Fibroblast of pulmonary artery (primary cell): ENCODE data around the gene GLI3.

Source experiments
- DNase-seq: peaks from one replicate; pipeline ENCODE4 v3.0.0-alpha.2; 2010; ENCODE audit warnings: low read depth
- H3K4me3 ChIP-seq: replicated peaks from 2 replicates; pipeline ENCODE4 v1.5.1; 2011; ENCODE audit warnings: low read depth, mild to moderate bottlenecking, control low read depth, low read length, moderate library complexity
- TF ChIP-seq, protein P1 (sequence below): IDR thresholded peaks from 2 replicates; pipeline ENCODE4 v1.5.1; 2011; ENCODE audit warnings: mild to moderate bottlenecking, control low read depth, low read length, inconsistent platforms; ENCODE audit errors: missing control alignments

The GLI3 gene

DNA sequence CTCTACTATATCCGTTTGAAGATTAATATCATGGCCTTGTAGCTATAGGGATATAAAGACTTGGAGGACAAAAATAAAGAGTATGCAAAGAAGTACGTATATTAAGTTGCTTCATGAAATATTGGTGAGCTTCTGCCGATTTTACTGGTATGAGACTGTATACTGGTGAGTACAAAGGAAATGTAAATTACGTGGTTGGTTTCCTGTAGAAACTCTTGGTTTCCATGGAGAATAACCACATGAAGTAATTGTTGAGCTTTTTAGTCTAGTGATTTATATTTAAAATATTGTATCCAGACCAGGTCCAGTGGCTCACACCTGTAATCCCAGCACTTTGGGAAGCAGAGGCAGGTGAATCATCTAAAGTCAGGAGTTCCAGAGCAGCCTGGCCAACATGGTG lies 32.2 kb upstream of the GLI3 start:
- no peak for DNase-seq
- H3K4me3 ChIP-seq: no peak overlapping the region
- TF ChIP-seq, protein P1, sequence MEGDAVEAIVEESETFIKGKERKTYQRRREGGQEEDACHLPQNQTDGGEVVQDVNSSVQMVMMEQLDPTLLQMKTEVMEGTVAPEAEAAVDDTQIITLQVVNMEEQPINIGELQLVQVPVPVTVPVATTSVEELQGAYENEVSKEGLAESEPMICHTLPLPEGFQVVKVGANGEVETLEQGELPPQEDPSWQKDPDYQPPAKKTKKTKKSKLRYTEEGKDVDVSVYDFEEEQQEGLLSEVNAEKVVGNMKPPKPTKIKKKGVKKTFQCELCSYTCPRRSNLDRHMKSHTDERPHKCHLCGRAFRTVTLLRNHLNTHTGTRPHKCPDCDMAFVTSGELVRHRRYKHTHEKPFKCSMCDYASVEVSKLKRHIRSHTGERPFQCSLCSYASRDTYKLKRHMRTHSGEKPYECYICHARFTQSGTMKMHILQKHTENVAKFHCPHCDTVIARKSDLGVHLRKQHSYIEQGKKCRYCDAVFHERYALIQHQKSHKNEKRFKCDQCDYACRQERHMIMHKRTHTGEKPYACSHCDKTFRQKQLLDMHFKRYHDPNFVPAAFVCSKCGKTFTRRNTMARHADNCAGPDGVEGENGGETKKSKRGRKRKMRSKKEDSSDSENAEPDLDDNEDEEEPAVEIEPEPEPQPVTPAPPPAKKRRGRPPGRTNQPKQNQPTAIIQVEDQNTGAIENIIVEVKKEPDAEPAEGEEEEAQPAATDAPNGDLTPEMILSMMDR: no peak

DNA sequence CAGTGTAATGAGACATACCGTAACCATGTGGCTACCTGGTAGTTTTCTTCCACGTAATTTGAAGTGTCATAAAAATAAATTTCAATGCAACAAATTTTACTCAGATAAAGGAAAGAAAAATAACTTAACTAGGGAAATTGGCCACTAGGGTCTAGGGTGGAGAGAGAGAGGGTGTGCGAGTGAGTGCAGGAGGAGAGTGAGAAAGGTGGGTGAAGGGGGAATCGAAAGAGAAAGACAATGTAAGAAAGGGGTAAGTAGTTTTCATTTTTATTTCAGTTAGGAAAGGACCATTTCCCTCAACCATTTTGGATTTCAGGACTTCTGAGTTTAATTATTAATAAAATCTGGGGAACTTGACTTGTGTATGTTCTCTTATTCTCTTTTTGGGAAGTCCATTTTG lies 27.7 kb upstream of the GLI3 start:
- H3K4me3 ChIP-seq: no peak overlapping the region
- TF ChIP-seq, protein P1: no peak
- DNase-seq: no peak

DNA sequence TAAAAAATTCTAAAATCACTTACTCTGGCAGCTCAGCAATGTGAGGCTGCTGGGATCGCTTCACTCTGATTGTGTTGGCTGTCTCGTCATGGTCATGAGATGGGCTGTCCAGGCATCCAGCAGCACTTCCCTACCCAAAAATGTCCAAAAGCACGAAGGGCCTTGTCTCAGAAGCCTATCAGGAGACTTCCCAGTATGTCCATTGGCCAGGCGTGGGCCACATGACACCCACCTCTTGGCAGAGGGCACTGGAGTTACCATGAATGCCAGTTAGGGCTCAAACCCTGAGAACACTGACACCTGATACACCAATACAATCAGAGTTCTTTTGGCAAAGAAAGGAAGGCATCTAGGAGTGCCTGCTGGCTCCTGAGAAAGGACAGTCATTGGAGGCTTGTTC lies 27.0 kb upstream of the GLI3 start:
- TF ChIP-seq, protein P1: no peak
- no peak for DNase-seq

DNA sequence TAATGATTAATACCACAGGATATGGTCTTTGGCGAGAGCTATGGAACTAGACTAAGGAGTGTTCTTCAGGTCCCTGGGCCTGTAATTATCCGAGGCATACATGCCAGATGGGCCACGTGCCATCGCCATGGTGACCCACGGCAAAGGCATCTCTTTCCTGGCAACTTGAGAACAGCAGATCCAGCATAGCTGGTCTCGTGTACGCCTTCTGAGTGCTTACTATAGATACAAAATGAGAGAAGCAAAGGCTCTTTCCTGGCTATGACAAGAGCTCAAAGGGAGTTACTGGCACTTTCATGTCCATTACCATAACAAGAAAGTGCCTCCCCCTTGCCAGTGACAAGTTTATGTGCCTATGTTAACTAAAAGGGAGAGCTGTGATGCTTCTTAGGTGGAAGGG lies 26.0 kb upstream of the GLI3 start:
- no peak overlapping the region for H3K4me3 ChIP-seq
- peak; percentile 52 for DNase-seq
- TF ChIP-seq, protein P1: no peak

More for the DNA sequence above, 27.0 kb upstream of the GLI3 start:
- no peak overlapping the region for H3K4me3 ChIP-seq

DNA sequence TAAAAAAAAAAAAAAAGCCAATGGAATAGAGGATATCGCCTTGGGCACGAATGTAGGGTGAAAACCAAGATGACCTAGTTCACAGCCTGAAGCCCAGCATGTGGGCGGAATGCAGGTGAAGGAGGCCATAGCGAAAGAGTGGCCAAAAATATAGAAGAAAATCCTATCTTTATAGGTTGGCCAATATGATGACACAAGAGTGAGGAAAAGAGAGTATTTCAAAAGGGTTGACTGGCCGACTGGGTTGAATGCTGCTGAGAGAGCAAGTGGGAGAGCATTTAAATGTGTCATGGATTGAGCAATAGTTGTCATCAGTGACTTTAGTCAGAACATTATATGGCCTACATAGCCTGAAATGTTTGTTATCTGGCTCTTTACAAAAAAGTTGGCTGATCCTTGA lies 17.2 kb upstream of the GLI3 start:
- H3K4me3 ChIP-seq: no peak overlapping the region
- peak; percentile 85 for DNase-seq
- TF ChIP-seq, protein P1: no peak

DNA sequence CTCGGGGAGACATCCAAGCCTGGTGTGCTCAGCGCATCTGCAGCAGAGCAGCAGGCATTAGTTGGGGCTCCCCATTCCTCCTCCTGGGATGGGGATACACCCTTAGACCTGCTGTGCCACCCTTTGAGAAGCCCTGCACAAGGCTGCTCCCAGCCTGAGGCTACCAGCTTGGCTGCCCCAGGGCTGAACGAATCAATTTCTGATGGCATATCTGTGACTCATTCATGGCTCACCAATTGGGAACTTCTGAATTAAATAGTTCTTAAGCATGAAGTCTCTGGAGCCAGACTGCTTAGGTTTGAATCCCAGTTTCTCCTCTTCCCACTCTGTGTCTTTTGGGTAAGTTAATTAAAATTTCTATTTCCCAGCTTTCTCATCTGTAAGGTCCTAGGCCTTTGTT lies 16.3 kb upstream of the GLI3 start:
- TF ChIP-seq, protein P1: no peak
- no peak overlapping the region for H3K4me3 ChIP-seq

DNA sequence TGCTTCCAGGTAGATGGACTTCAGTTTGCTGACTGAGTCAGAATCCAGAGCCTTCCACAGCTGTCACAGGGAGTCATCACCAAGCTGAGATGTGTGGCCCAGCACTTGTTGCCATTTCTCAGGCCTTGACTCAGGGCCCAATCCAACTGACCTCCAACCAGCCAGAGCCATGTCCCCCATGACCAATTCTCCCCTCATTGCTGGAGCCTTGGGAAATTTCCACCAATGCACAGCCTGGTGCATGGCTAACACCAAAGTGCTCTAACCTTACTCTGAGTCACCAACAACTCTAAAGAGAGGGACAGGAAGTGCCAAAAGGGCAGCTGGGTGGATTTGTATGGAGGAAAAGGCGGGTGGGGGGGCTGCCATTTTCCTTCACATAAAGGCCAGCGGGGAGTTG lies 13.4 kb upstream of the GLI3 start:
- TF ChIP-seq, protein P1: no peak

More for the DNA sequence above, 16.3 kb upstream of the GLI3 start:
- no peak for DNase-seq

More for the DNA sequence above, 13.4 kb upstream of the GLI3 start:
- DNase-seq: no peak
- H3K4me3 ChIP-seq: no peak overlapping the region
